GM18951 (cell line): ENCODE measurements around the gene CATSPER1.
"Not testable (repeated sequence)": the region's sequence is repeated elsewhere in the genome, so short reads cannot be mapped to it uniquely, and the experiment has no call there.

ENCODE experiments used
- POLR2A ChIP-seq: IDR thresholded peaks from 4 replicates; pipeline ENCODE4 v1.6.1; 2011; ENCODE audit warnings: mild to moderate bottlenecking; ENCODE audit not compliant: insufficient read length, insufficient read depth; ENCODE audit errors: extremely low read depth
- in situ Hi-C: fragments of 300-500 bp; cut with MboI; formaldehyde crosslinking; loops from one replicate; pipeline ENCODE4 v1.12.0; 2022; ENCODE audit warnings: low sequenced_read_pairs, mixed read lengths, inconsistent platforms; ENCODE audit not compliant: unreplicated experiment

CATSPER1 gene

DNA sequence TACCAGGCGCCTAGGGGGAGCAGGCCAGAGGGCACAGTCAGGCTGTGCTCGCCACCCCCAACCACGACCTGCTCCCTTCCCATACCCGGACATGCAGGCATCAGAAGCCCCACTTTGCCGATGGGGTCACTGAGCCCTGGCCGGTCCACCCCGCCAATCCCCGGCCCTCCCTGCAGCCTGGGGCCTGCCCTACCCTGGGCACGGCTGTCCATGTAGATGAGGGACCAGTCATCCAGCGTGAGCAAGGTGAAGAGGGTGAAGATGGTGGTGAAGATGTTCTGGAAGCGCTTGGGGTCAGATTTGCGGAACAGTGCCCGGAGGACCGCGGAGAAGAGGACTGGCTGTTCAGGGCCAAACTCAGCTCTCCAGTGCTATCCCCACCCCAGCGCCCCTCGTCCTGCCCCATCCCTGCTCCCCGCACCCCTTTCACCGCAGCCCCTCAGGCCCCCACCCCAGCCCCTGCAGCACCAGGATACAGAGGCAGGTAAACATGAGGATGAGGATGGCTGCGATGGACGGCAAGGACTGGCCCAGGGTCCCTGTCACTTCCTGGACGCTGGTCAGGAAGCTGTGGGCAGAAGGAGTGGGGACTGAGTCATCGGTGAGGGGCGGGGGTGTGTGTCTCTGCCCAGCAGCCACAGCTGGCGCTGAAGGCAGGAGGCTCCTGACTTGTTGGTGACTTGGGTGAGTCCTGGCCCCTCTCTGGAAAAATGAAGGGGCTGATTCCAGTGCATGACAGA lies 5.5 kb downstream of the CATSPER1 start:
- in situ Hi-C loops, result no loop called here
- no peak for TF ChIP-seq POLR2A

DNA sequence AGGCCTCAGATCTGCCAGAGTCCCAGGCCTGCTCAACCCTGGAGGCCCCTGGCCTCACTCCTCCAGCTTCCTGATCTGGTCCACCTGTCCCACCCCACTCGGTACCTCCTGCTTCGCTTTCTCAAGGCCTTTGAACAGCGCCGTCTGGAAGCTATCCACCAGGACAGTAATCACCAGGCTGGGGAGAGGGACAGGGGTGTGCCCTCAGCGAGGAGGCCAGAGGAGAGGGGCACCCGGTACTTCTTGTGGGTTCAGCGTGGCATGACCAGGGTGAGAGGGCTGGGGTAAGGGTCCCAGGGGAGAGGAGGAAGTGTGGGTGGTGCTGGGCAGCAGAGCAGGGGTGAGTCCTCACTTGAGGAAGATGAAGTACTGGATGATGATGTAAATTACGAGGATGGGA lies 6.1 kb downstream of the CATSPER1 start:
- in situ Hi-C loops, result no loop called here
- no peak for TF ChIP-seq POLR2A

DNA sequence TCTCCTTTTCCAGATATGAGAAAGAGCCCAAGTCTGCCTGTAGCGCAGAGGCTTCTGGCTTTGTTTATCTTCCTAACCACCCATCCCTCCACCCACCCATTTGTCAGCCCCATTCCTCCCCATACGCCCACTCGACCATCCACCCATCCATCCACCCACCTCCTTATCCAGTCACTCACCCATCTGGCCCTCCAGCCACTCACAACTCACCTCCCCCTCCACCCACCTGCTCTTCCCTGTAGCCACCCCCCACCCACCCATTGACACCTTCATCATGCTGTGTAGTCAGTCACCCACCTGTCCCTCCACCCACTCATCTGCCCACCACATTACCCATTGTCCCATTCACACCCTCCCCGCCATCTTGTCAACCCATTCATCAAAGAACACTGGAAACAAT lies 9.0 kb downstream of the CATSPER1 start:
- no peak for TF ChIP-seq POLR2A
- in situ Hi-C loops, result no loop called here

DNA sequence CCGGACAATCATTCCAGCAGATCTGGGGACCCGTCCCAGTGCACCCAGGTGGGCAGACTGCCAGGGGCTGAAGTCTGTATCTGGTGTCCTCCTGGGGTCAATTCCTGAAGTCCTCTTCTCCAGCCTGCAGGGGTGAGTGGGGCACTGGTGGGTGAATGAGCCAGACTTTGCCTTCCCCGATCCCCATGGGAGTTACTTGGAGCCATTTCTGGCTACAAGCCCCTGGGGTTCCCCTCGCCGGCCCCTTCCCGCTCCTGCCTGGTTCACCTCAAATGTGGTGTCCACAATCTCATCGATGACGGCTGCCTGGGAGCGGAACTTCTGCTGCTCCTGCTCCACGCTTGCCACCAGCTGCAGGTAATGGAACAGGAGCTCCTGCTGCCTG lies 9.5 kb downstream of the CATSPER1 start:
- in situ Hi-C loops, result no loop called here
- no peak for TF ChIP-seq POLR2A

GRCh38 chr11:66015936-66016792 lies 10.1 kb downstream of the CATSPER1 start:
- TF ChIP-seq POLR2A, result no peak
- in situ Hi-C loops, result no loop called here

GRCh38 chr11:66015454-66015881 lies 10.8 kb downstream of the CATSPER1 start:
- TF ChIP-seq POLR2A, result no peak
- in situ Hi-C loops, result no loop called here

- TF ChIP-seq POLR2A, result no peak
- in situ Hi-C loops, result no loop called here
Measured at GRCh38 chr11:66014804-66015453, 11.3 kb downstream of the CATSPER1 start.

DNA sequence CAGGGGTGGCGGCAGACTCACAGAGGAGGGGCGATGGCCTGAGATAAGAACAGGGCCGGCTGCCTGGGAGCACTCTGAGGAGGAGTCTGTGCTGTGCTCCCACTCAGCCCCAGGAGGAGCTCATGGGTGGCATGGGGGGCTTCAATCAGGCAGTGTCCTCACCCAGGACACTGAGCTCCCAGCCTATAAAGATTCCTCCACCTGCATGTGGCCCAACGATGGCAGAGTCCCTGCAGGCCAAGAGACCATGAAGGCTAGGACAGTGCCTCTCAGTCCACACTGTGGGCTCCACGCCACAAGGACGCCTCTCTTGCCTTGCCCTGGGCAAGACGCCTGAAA lies 12.5 kb downstream of the CATSPER1 start:
- TF ChIP-seq POLR2A, result no peak
- in situ Hi-C loops, result no loop called here

DNA sequence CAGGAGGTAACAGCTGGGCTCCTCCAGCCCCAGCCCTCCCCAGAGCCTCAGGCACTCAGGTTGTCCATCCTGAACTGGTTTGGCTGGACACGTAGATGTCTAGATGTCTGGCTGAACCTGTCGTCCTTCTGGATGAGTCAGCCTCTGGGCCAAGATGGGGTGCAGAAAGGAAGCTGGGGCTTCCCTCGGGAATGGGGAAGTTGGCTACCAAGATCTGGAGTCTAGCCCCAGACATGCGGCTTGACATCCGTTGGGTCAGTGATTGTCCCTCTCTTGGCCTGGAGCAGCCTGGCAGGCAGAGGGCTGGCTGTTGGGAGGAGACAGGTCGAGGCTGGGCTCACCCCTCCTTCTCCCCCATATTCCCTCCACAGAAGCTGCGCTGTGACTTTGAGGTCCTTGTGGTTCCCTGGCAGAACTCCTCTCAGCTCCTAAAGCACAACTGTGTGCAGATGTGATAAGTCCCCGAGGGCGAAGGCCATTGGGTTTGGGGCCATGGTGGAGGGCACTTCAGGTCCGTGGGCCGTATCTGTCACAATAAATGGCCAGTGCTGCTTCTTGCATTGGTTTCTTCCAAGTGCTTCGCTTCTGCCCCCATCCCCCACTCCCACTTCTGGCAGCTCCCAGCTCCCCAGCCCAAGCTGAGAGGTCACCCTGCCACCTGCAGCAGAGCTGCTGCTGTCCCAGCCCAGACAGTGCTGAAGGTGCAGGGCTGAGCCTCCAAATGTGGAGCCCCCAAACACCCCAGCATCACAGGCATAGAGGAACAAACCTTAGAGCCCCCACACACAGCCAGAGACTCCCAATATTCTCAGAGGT lies 13.1 kb downstream of the CATSPER1 start:
- no peak for TF ChIP-seq POLR2A
- in situ Hi-C loops, result no loop called here

- in situ Hi-C loops, result no loop called here
- TF ChIP-seq POLR2A, result no peak
Measured at GRCh38 chr11:66012371-66012945, 13.8 kb downstream of the CATSPER1 start.

DNA sequence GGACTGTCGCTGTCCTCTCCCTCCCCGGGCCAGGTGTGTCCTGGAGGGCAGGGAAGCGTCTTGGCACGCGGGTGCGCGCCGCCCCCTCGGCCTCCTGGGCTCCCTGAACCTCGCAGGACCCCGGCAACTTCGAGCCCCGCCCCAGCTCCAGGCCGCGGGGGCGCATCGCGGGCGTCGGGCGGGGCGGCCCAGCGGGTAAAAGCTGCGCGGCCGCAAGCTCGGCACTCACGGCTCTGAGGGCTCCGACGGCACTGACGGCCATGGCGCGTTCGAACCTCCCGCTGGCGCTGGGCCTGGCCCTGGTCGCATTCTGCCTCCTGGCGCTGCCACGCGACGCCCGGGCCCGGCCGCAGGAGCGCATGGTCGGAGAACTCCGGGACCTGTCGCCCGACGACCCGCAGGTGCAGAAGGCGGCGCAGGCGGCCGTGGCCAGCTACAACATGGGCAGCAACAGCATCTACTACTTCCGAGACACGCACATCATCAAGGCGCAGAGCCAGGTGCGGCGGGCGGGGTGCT lies 14.4 kb downstream of the CATSPER1 start, which contains the start of gene CST6:
TSS of gene CST6 (plus strand) at position 224 of the 519 bp plus-strand sequence. CDS start at position 261, 37 bp downstream.
- TF ChIP-seq POLR2A, result no peak
- in situ Hi-C loops, result no loop called here

DNA sequence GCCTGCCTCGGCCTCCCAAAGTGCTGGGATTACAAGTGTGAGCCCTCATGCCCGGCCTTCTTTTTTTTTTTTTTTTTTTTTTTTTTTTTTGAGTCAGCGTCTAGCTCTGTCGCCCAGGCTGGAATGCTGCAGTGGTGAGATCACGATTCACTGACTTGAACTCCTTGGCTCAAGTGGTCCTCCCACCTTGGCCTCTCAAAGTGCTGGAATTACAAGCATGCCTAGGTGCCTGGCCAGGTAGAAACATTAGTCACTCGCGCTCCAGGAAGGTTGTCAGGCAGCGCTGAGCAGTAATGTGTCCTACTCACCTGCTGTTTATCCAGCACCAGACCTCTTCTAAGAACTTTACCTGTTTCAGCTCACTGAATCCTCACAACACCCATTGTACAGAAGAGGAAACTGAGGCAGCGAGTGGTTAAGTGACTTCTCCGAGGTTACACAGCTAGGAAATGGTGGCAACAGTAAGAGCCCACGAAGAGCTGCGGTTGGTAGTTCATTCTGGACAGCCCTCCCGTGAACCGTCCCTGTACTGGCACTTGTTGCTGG lies 15.0 kb downstream of the CATSPER1 start:
- in situ Hi-C loops, result no loop called here
- no peak for TF ChIP-seq POLR2A

DNA sequence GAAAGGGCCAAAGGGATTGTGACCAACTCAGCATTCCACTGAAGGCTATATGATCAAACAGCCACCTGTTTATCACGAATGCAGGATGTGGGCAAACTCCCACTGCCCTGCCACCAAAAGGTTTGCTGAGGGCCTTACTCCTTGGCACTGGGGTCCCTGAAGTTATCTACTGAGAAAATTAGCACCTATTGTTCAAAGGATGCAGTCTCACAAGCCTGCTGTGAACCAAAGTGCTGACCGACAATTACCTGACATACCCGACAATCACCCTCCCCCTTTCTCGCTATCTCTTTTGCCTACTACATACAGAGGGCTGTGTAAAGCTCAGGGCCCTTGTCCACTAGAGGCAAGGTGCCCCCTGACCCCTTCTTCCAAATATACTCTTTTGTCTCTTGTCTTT lies 16.2 kb downstream of the CATSPER1 start:
- in situ Hi-C loops, result not testable (repeated sequence)
